ENCODE data around the gene CLDN8.

DNA sequence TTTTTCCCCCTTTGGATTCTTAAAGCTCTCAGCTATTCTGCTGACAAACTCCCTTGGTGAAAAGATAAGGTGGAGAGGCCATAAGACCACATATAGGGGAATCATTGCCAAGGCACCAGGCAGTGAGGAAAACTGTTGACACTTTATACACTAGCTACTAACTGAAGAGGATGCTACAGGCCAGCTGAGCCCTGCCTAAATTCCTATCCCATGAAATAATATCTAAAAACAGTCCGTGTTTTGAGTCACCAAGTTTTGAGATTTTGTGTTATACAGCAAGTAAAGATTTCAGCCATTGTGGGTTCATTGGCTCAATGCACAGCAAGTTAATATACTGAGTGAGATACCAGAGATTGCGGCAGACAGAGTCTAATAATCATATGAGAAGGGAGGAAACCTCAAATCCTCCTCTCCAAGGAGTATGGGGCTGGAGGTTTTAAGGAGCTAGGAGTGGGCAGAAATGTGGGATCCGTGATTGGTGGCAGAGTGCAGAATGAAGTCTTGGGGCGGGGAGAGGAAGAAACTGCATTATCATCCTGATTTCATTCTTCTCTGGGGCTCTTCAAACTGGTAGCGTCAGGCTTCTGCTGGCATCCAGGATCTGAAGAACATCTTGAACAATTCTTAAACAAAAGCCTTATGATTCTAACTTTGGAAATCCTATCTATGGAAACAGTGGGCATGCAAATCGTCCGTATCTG is 9.2 kb downstream of the CLDN8 start:
- TF ChIP-seq, protein P1, sequence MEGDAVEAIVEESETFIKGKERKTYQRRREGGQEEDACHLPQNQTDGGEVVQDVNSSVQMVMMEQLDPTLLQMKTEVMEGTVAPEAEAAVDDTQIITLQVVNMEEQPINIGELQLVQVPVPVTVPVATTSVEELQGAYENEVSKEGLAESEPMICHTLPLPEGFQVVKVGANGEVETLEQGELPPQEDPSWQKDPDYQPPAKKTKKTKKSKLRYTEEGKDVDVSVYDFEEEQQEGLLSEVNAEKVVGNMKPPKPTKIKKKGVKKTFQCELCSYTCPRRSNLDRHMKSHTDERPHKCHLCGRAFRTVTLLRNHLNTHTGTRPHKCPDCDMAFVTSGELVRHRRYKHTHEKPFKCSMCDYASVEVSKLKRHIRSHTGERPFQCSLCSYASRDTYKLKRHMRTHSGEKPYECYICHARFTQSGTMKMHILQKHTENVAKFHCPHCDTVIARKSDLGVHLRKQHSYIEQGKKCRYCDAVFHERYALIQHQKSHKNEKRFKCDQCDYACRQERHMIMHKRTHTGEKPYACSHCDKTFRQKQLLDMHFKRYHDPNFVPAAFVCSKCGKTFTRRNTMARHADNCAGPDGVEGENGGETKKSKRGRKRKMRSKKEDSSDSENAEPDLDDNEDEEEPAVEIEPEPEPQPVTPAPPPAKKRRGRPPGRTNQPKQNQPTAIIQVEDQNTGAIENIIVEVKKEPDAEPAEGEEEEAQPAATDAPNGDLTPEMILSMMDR (IDR thresholded peaks at IDR 0.05) = no peak
- no peak for TF ChIP-seq POLR2A (IDR thresholded peaks at IDR 0.05)
